Measurements from ENCODE around the gene DCTN4.

DCTN4 gene

GRCh38 chr5:150663936-150664335, 94.9 kb downstream of the DCTN4 start:
- H2AFZ ChIP-seq (ENCODE audit: low read depth, low read length, severe bottlenecking), result no peak overlapping the region
- H3K27me3 ChIP-seq (ENCODE audit: low read length), result no peaks in the 10 kb centered on the region
- no peak for TF ChIP-seq CTCF (IDR thresholded peaks at IDR 0.05; ENCODE audit: insufficient read depth, low read length, poor library complexity, severe bottlenecking)
- TF ChIP-seq EZH2phosphoT487 (conservative IDR thresholded peaks at IDR 0.05; ENCODE audit: low read length), result no peak

GRCh38 chr5:150662731-150663516, 95.9 kb downstream of the DCTN4 start:
- Histone ChIP-seq H3K9me3 (ENCODE audit: insufficient read depth, low read length) (no peaks in the 10 kb centered on the region), H3K9me2 (replicated peaks; ENCODE audit: insufficient read depth, low read length) (no peaks in the 10 kb centered on the region), H3K79me2 (ENCODE audit: insufficient read depth, low read length) (no peaks in the 10 kb centered on the region), H3F3A (ENCODE audit: insufficient read depth) (no peaks in the 10 kb centered on the region), H3K4me2 (ENCODE audit: low read depth, low read length, poor library complexity, severe bottlenecking) (no peak overlapping the region), H3K27me3 (ENCODE audit: low read length) (no peaks in the 10 kb centered on the region), H2AFZ (ENCODE audit: low read depth, low read length, severe bottlenecking) (no peak overlapping the region), H3K9ac (ENCODE audit: low read length) (no peak overlapping the region), H3K4me3 (ENCODE audit: insufficient read depth, low read length, poor library complexity, severe bottlenecking) (no peak overlapping the region), H3K27ac (ENCODE audit: low read depth, low read length) (no peak overlapping the region), H4K20me1 (ENCODE audit: low read depth, low read length) (no peaks in the 10 kb centered on the region), H3K36me3 (ENCODE audit: low read length) (no peaks in the 10 kb centered on the region)
- TF ChIP-seq CTCF (IDR thresholded peaks at IDR 0.05; ENCODE audit: insufficient read depth, low read length, poor library complexity, severe bottlenecking) (no peak), EZH2phosphoT487 (conservative IDR thresholded peaks at IDR 0.05; ENCODE audit: low read length) (no peak)

More at GRCh38 chr5:150663936-150664335, 94.9 kb downstream of the DCTN4 start:
- no peak overlapping the region for H3K9ac ChIP-seq (ENCODE audit: low read length)
- H4K20me1 ChIP-seq (ENCODE audit: low read depth, low read length), result no peaks in the 10 kb centered on the region
- H3K4me3 ChIP-seq (ENCODE audit: insufficient read depth, low read length, poor library complexity, severe bottlenecking), result no peak overlapping the region
- H3K27ac ChIP-seq (ENCODE audit: low read depth, low read length), result no peak overlapping the region
- H3K9me2 ChIP-seq (replicated peaks; ENCODE audit: insufficient read depth, low read length), result no peaks in the 10 kb centered on the region
- H3K36me3 ChIP-seq (ENCODE audit: low read length), result no peaks in the 10 kb centered on the region
- H3K79me2 ChIP-seq (ENCODE audit: insufficient read depth, low read length), result no peaks in the 10 kb centered on the region
- no peaks in the 10 kb centered on the region for H3K9me3 ChIP-seq (ENCODE audit: insufficient read depth, low read length)
- no peak overlapping the region for H3K4me2 ChIP-seq (ENCODE audit: low read depth, low read length, poor library complexity, severe bottlenecking)
- no peaks in the 10 kb centered on the region for H3F3A ChIP-seq (ENCODE audit: insufficient read depth)

- no peak overlapping the region for H2AFZ ChIP-seq (ENCODE audit: low read depth, low read length, severe bottlenecking)
- no peaks in the 10 kb centered on the region for H3F3A ChIP-seq (ENCODE audit: insufficient read depth)
- no peak overlapping the region for H3K9ac ChIP-seq (ENCODE audit: low read length)
- no peak overlapping the region for H3K27ac ChIP-seq (ENCODE audit: low read depth, low read length)
- no peak overlapping the region for H3K4me2 ChIP-seq (ENCODE audit: low read depth, low read length, poor library complexity, severe bottlenecking)
- no peaks in the 10 kb centered on the region for H4K20me1 ChIP-seq (ENCODE audit: low read depth, low read length)
- no peaks in the 10 kb centered on the region for H3K9me3 ChIP-seq (ENCODE audit: insufficient read depth, low read length)
- H3K4me3 ChIP-seq (ENCODE audit: insufficient read depth, low read length, poor library complexity, severe bottlenecking), result no peak overlapping the region
- H3K9me2 ChIP-seq (replicated peaks; ENCODE audit: insufficient read depth, low read length), result no peaks in the 10 kb centered on the region
- H3K79me2 ChIP-seq (ENCODE audit: insufficient read depth, low read length), result no peaks in the 10 kb centered on the region
- H3K27me3 ChIP-seq (ENCODE audit: low read length), result no peaks in the 10 kb centered on the region
- TF ChIP-seq CTCF (IDR thresholded peaks at IDR 0.05; ENCODE audit: insufficient read depth, low read length, poor library complexity, severe bottlenecking), result no peak
- no peak for TF ChIP-seq EZH2phosphoT487 (conservative IDR thresholded peaks at IDR 0.05; ENCODE audit: low read length)
- H3K36me3 ChIP-seq (ENCODE audit: low read length), result no peaks in the 10 kb centered on the region
Observed at GRCh38 chr5:150661821-150662596, 96.8 kb downstream of the DCTN4 start.

Data from SU-DHL-6 (cell line).